ENCODE results near the gene LCN6. TPM values are rescaled to one million over a fixed set of nuclear protein-coding genes. Genes with fewer than 3 reads are reported as not detected.

The LCN6 gene
- total RNA-seq, 1 experiment from 2014 or later = not detected

DNA sequence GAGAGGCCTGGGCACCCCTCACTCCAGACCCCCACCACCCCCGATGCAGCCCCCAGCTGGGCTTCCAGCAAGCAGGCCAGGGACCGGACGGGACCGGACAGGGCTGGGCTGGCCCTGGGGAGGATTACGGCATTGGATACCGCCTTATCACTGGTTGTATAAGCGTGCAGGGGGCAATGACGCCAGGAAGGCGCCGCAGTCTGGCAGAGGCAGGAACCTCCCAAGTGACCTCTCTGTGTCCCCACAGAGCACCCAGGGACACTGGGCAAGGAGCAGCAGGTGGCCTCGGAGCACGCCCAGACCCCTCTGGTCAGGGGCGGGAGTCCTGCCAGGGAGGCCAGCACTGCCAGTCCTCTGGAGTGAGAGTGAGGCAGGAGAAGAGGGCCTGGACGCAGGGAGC is 16.7 kb upstream of the LCN6 start:
- H2AFZ ChIP-seq (ENCODE audit: low read length) = no peak overlapping the region
- H3K27me3 ChIP-seq (ENCODE audit: insufficient read depth, low read length) = no peaks in the 10 kb centered on the region

More for the DNA sequence above, 16.7 kb upstream of the LCN6 start:
- no peak overlapping the region; the same call in 1 of the 2 replicates for H3K14ac ChIP-seq (ENCODE audit: insufficient read depth, low read length)
- no peak overlapping the region for H2BK120ac ChIP-seq (ENCODE audit: low read depth, low read length, poor library complexity, severe bottlenecking)
- H2BK20ac ChIP-seq (ENCODE audit: low read depth, low read length, poor library complexity, severe bottlenecking) = no peak overlapping the region
- Mint-ChIP-seq H3K4me3 (no peak overlapping the region), H3K9me3 (peaks cover 0 to 5% of the 10 kb centered on the region in 2 experiments; a peak in 1 of 5 replicates), H3K27me3 (ENCODE audit: low read depth) (peaks cover 22% of the 10 kb centered on the region), H3K27ac (no peak overlapping the region), H3K36me3 (ENCODE audit: insufficient read depth in 1 of 3, low read depth in 3 of 3) (no peaks in the 10 kb centered on the region; a peak in 1 of 7 replicates), H3K4me1 (peaks cover 16 to 26% of the 10 kb centered on the region in 2 experiments)
- no peak overlapping the region for H3K27ac ChIP-seq (ENCODE audit: insufficient read length, low read depth, low read length)
- H3T11ph ChIP-seq (ENCODE audit: low read length) = no peak overlapping the region
- H3K18ac ChIP-seq (ENCODE audit: insufficient read length, low read depth, low read length) = no peak overlapping the region
- H4K5ac ChIP-seq (ENCODE audit: insufficient read length, low read depth, low read length) = no peak overlapping the region
- H4K91ac ChIP-seq (ENCODE audit: insufficient read length, low read depth, low read length) = no peak overlapping the region
- no peak overlapping the region for H2BK15ac ChIP-seq (ENCODE audit: low read depth, low read length)
- H3K4me2 ChIP-seq (ENCODE audit: insufficient read depth, insufficient read length, low read length) = no peak overlapping the region
- H3K9ac ChIP-seq (ENCODE audit: extremely low read depth, insufficient read length, low read length) = no peak overlapping the region
- no CpG with 5 or more reads among the region's 14 CpGs for WGBS (ENCODE audit: extremely low coverage, insufficient read length, low lambda C conversion rate)
- no peak overlapping the region for H3K4ac ChIP-seq (ENCODE audit: low read depth, low read length)
- H3K9me3 ChIP-seq (ENCODE audit: control insufficient read depth, low read depth, low read length) = no peaks in the 10 kb centered on the region
- no peaks in the 10 kb centered on the region for H3K79me2 ChIP-seq (ENCODE audit: insufficient read depth, low read length)
- H3K79me1 ChIP-seq (ENCODE audit: insufficient read depth, low read depth, low read length, poor library complexity, severe bottlenecking) = no peaks in the 10 kb centered on the region
- H2AK5ac ChIP-seq (ENCODE audit: insufficient read length, low read length) = no peak overlapping the region
- no peak overlapping the region for H2BK12ac ChIP-seq (ENCODE audit: insufficient read length, low read depth, low read length)
- DNase-seq = peak; percentile 27
- no peak overlapping the region for H3K23ac ChIP-seq (ENCODE audit: insufficient read length, low read depth, low read length)
- H4K8ac ChIP-seq (replicated peaks; ENCODE audit: insufficient read length, low read depth, low read length) = no peak overlapping the region
- TF ChIP-seq, protein P1, sequence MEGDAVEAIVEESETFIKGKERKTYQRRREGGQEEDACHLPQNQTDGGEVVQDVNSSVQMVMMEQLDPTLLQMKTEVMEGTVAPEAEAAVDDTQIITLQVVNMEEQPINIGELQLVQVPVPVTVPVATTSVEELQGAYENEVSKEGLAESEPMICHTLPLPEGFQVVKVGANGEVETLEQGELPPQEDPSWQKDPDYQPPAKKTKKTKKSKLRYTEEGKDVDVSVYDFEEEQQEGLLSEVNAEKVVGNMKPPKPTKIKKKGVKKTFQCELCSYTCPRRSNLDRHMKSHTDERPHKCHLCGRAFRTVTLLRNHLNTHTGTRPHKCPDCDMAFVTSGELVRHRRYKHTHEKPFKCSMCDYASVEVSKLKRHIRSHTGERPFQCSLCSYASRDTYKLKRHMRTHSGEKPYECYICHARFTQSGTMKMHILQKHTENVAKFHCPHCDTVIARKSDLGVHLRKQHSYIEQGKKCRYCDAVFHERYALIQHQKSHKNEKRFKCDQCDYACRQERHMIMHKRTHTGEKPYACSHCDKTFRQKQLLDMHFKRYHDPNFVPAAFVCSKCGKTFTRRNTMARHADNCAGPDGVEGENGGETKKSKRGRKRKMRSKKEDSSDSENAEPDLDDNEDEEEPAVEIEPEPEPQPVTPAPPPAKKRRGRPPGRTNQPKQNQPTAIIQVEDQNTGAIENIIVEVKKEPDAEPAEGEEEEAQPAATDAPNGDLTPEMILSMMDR (conservative IDR thresholded peaks at IDR 0.05) = no peak
- H3K23me2 ChIP-seq (ENCODE audit: insufficient read length, low read depth, low read length, poor library complexity, severe bottlenecking) = no peaks in the 10 kb centered on the region
- no peaks in the 10 kb centered on the region for H4K20me1 ChIP-seq (ENCODE audit: control insufficient read depth, insufficient read depth, insufficient read length)
- H2BK5ac ChIP-seq (ENCODE audit: insufficient read length, low read length) = no peak overlapping the region
- H3K4me1 ChIP-seq (ENCODE audit: insufficient read depth, low read length) = no peaks in the 10 kb centered on the region
- H3K56ac ChIP-seq (ENCODE audit: insufficient read length, low read depth, low read length) = no peak overlapping the region
